H9 (cell line): ENCODE measurements around the gene RPS4Y2. TPM values are rescaled to one million over a fixed set of nuclear protein-coding genes. Genes with fewer than 3 reads are reported as not detected.

ENCODE experiments used
- DNase-seq: peaks from one replicate; pipeline ENCODE4 v3.0.0-alpha.2; 2017
- H2AFZ ChIP-seq: one replicate; pipeline ENCODE4 v1.6.1; 2013; ENCODE audit warnings: mild to moderate bottlenecking, low read length, control low read depth, moderate library complexity
- H2AK5ac ChIP-seq: 2 replicates; pipeline ENCODE4 v1.6.1; 2013; ENCODE audit warnings: low read length, control low read depth, mixed read lengths; ENCODE audit not compliant: insufficient read length
- H2BK120ac ChIP-seq: one replicate; pipeline ENCODE4 v1.6.1; 2013; ENCODE audit warnings: low read depth, mild to moderate bottlenecking, low read length, control low read depth, inconsistent platforms; ENCODE audit not compliant: poor library complexity, severe bottlenecking
- H2BK12ac ChIP-seq: 2 replicates; pipeline ENCODE4 v1.6.1; 2013; ENCODE audit warnings: low read length, control low read depth, mixed read lengths, low read depth; ENCODE audit not compliant: insufficient read length
- H2BK15ac ChIP-seq: 2 replicates; pipeline ENCODE4 v1.6.1; 2013; ENCODE audit warnings: low read depth, low read length, control low read depth
- H2BK20ac ChIP-seq: one replicate; pipeline ENCODE4 v1.6.1; 2013; ENCODE audit warnings: low read depth, mild to moderate bottlenecking, low read length, control low read depth, inconsistent platforms; ENCODE audit not compliant: poor library complexity, severe bottlenecking
- H2BK5ac ChIP-seq: 2 replicates; pipeline ENCODE4 v1.6.1; 2013; ENCODE audit warnings: low read length, control low read depth, mixed read lengths; ENCODE audit not compliant: insufficient read length
- H3K14ac ChIP-seq: 2 replicates; pipeline ENCODE4 v1.6.1; 2013; ENCODE audit warnings: low read length, control low read depth; ENCODE audit not compliant: insufficient read depth
- H3K18ac ChIP-seq: 2 replicates; pipeline ENCODE4 v1.6.1; 2013; ENCODE audit warnings: low read depth, mild to moderate bottlenecking, mixed read lengths, low read length, control low read depth; ENCODE audit not compliant: insufficient read length
- H3K23ac ChIP-seq: 2 replicates; pipeline ENCODE4 v1.6.1; 2013; ENCODE audit warnings: low read length, control low read depth, mixed read lengths, low read depth; ENCODE audit not compliant: insufficient read length
- H3K23me2 ChIP-seq: 2 replicates; pipeline ENCODE4 v1.6.1; 2013; ENCODE audit warnings: low read depth, mild to moderate bottlenecking, mixed read lengths, low read length, control low read depth; ENCODE audit not compliant: insufficient read length, poor library complexity, severe bottlenecking
- H3K27ac ChIP-seq: 2 replicates; pipeline ENCODE4 v1.5.1; 2013; ENCODE audit warnings: low read length, control low read depth, mixed read lengths, low read depth; ENCODE audit not compliant: insufficient read length
- H3K27me3 ChIP-seq: 2 replicates; pipeline ENCODE4 v1.6.1; 2013; ENCODE audit warnings: low read length, control low read depth, inconsistent platforms; ENCODE audit not compliant: insufficient read depth
- H3K4ac ChIP-seq: 2 replicates; pipeline ENCODE4 v1.6.1; 2013; ENCODE audit warnings: low read depth, mild to moderate bottlenecking, control low read depth, inconsistent platforms, low read length, moderate library complexity
- H3K4me1 ChIP-seq: 2 replicates; pipeline ENCODE4 v1.6.1; 2013; ENCODE audit warnings: low read length, control low read depth, inconsistent platforms; ENCODE audit not compliant: insufficient read depth
- H3K4me2 ChIP-seq: 2 replicates; pipeline ENCODE4 v1.6.1; 2013; ENCODE audit warnings: low read length, control low read depth, mixed read lengths; ENCODE audit not compliant: insufficient read length, insufficient read depth
- H3K56ac ChIP-seq: 2 replicates; pipeline ENCODE4 v1.6.1; 2013; ENCODE audit warnings: low read depth, mild to moderate bottlenecking, mixed read lengths, low read length, control low read depth; ENCODE audit not compliant: insufficient read length
- H3K79me1 ChIP-seq: 2 replicates; pipeline ENCODE4 v1.6.1; 2013; ENCODE audit warnings: low read depth, mild to moderate bottlenecking, moderate library complexity, low read length, control low read depth, inconsistent platforms; ENCODE audit not compliant: insufficient read depth, poor library complexity, severe bottlenecking
- H3K79me2 ChIP-seq: 2 replicates; pipeline ENCODE4 v1.6.1; 2013; ENCODE audit warnings: low read length, control low read depth, inconsistent platforms; ENCODE audit not compliant: insufficient read depth
- H3K9ac ChIP-seq: 2 replicates; pipeline ENCODE4 v1.6.1; 2013; ENCODE audit warnings: low read length, control low read depth, mixed read lengths; ENCODE audit not compliant: insufficient read length; ENCODE audit errors: extremely low read depth
- H3K9me3 ChIP-seq: one replicate; pipeline ENCODE4 v1.6.1; 2013; ENCODE audit warnings: low read depth, low read length, inconsistent platforms; ENCODE audit not compliant: control insufficient read depth
- H3T11ph ChIP-seq: one replicate; pipeline ENCODE4 v1.6.1; 2013; ENCODE audit warnings: mild to moderate bottlenecking, low read length, control low read depth, inconsistent platforms
- H4K20me1 ChIP-seq: one replicate; pipeline ENCODE4 v1.6.1; 2013; ENCODE audit not compliant: control insufficient read depth, insufficient read length, insufficient read depth
- H4K5ac ChIP-seq: 2 replicates; pipeline ENCODE4 v1.6.1; 2013; ENCODE audit warnings: low read depth, mild to moderate bottlenecking, mixed read lengths, low read length, control low read depth; ENCODE audit not compliant: insufficient read length
- H4K8ac ChIP-seq: replicated peaks from 2 replicates; pipeline ENCODE4 v1.6.1; 2013; ENCODE audit warnings: low read length, control low read depth, mixed read lengths, low read depth; ENCODE audit not compliant: insufficient read length
- H4K91ac ChIP-seq: 2 replicates; pipeline ENCODE4 v1.6.1; 2013; ENCODE audit warnings: low read depth, mild to moderate bottlenecking, moderate library complexity, mixed read lengths, low read length, control low read depth; ENCODE audit not compliant: insufficient read length
- H3K27ac Mint-ChIP-seq, 3 experiments: 2 replicates in 2 of 3; 3 replicates in 1 of 3; pipeline ENCODE4 v1.8.0; 2020 to 2021; ENCODE audit warnings: mixed read lengths in 3 of 3, mild to moderate bottlenecking in 1 of 3, moderate library complexity in 1 of 3
- H3K27me3 Mint-ChIP-seq: 2 replicates; pipeline ENCODE4 v1.8.0; 2021; ENCODE audit warnings: low read depth, mild to moderate bottlenecking, moderate library complexity, mixed read lengths
- H3K36me3 Mint-ChIP-seq, 3 experiments: 2 replicates in 2 of 3; 3 replicates in 1 of 3; pipeline ENCODE4 v1.8.0; 2020 to 2021; ENCODE audit warnings: low read depth in 3 of 3, mixed read lengths in 3 of 3; ENCODE audit not compliant: insufficient read depth in 1 of 3
- H3K4me1 Mint-ChIP-seq, 2 experiments: 2 replicates each; pipeline ENCODE4 v1.8.0; 2020; ENCODE audit warnings: mixed read lengths in 2 of 2
- H3K4me3 Mint-ChIP-seq, 2 experiments: 2 replicates in 1 of 2; 3 replicates in 1 of 2; pipeline ENCODE4 v1.8.0; 2020 to 2021; ENCODE audit warnings: mild to moderate bottlenecking in 2 of 2, mixed read lengths in 2 of 2, moderate library complexity in 1 of 2
- H3K9me3 Mint-ChIP-seq, 2 experiments: 2 replicates in 1 of 2; 3 replicates in 1 of 2; pipeline ENCODE4 v1.8.0; 2020; ENCODE audit warnings: mild to moderate bottlenecking in 2 of 2, mixed read lengths in 2 of 2, moderate library complexity in 1 of 2
- CTCF ChIP-seq: fragments of 200-600 bp; sonication (generic); conservative IDR thresholded peaks from 3 replicates; pipeline ENCODE4 v1.8.0; 2021; ENCODE audit warnings: antibody characterized with exemption, mild to moderate bottlenecking
- WGBS: extraction: QIAGEN DNeasy Blood & Tissue Kit; methylation state at CpG from one replicate; pipeline ENCODE4 v1.1.7; 2013; ENCODE audit warnings: missing lambda C conversion rate, low lambda C conversion rate, mixed read lengths; ENCODE audit not compliant: insufficient read length; ENCODE audit errors: extremely low coverage; 5-methylcytosine and 5-hydroxymethylcytosine counted together
- total RNA-seq: library from RNA; stranded (reverse); gene quantifications from 2 replicates; pipeline ENCODE4 v1.2.1, GENCODE V29; 2021

The RPS4Y2 gene
- total RNA-seq, 1 experiment from 2014 or later = not detected

- H3K9me3 ChIP-seq = no peaks in the 10 kb centered on the region
- no peaks in the 10 kb centered on the region for H3K23me2 ChIP-seq
- no peak overlapping the region for H3K14ac ChIP-seq
- no peak overlapping the region for H2BK120ac ChIP-seq
- H3K18ac ChIP-seq = no peak overlapping the region
- no peak overlapping the region for H3K9ac ChIP-seq
- Mint-ChIP-seq H3K4me1 (no peaks in the 10 kb centered on the region), H3K4me3 (no peak overlapping the region), H3K27me3 (no peaks in the 10 kb centered on the region), H3K9me3 (no peaks in the 10 kb centered on the region), H3K27ac (no peak overlapping the region), H3K36me3 (no peaks in the 10 kb centered on the region)
- H4K91ac ChIP-seq = no peak overlapping the region
- DNase-seq = no peak
- no peaks in the 10 kb centered on the region for H4K20me1 ChIP-seq
- H2AK5ac ChIP-seq = no peak overlapping the region
- no peak overlapping the region for H2AFZ ChIP-seq
- no peaks in the 10 kb centered on the region for H3K27me3 ChIP-seq
- no peaks in the 10 kb centered on the region for H3K79me1 ChIP-seq
- H3K4ac ChIP-seq = no peak overlapping the region
- no peak overlapping the region for H2BK12ac ChIP-seq
- no peak overlapping the region for H4K8ac ChIP-seq
- no peak overlapping the region for H3K56ac ChIP-seq
- no peak overlapping the region for H3K27ac ChIP-seq
- H2BK20ac ChIP-seq = no peak overlapping the region
- no peak for TF ChIP-seq CTCF
- H2BK15ac ChIP-seq = no peak overlapping the region
- WGBS = no CpG with 5 or more reads among the region's 22 CpGs
- H3T11ph ChIP-seq = no peak overlapping the region
- no peak overlapping the region for H3K23ac ChIP-seq
- H3K4me2 ChIP-seq = no peak overlapping the region
- no peaks in the 10 kb centered on the region for H3K4me1 ChIP-seq
- no peak overlapping the region for H2BK5ac ChIP-seq
- H4K5ac ChIP-seq = no peak overlapping the region
- no peaks in the 10 kb centered on the region for H3K79me2 ChIP-seq
Observed at GRCh38 chrY:20798351-20799049, 42.6 kb downstream of the RPS4Y2 start.
